OCI-LY1 (cell line): ENCODE results near the gene KATNAL2.

Experiments
- H2AFZ ChIP-seq: fragments of 200-600 bp; sonication (generic), shearing (Covaris generic); 2 replicates; pipeline ENCODE4 v1.6.0; 2014; ENCODE audit warnings: antibody characterized with exemption, mild to moderate bottlenecking, low read length
- H3F3A ChIP-seq: fragments of 200-600 bp; sonication (generic), shearing (Covaris generic); 2 replicates; pipeline ENCODE4 v1.6.0; 2014; ENCODE audit warnings: mild to moderate bottlenecking, antibody characterized with exemption, low read length, moderate library complexity; ENCODE audit not compliant: insufficient read depth
- H3K27ac ChIP-seq: fragments of 200-600 bp; sonication (generic); 2 replicates; pipeline ENCODE4 v1.5.1; 2014; ENCODE audit warnings: low read length, mixed run types, mild to moderate bottlenecking, low read depth; ENCODE audit not compliant: poor library complexity, severe bottlenecking
- H3K27me3 ChIP-seq: fragments of 200-600 bp; sonication (generic); 2 replicates; pipeline ENCODE4 v1.6.0; 2014; ENCODE audit warnings: antibody characterized with exemption, mild to moderate bottlenecking, low read length, moderate library complexity; ENCODE audit not compliant: insufficient read depth
- H3K36me3 ChIP-seq: fragments of 200-600 bp; sonication (generic); 2 replicates; pipeline ENCODE4 v1.6.1; 2014; ENCODE audit warnings: mild to moderate bottlenecking, antibody characterized with exemption, low read length, moderate library complexity, mixed read lengths; ENCODE audit not compliant: insufficient read depth
- H3K4me1 ChIP-seq: fragments of 200-600 bp; sonication (generic); 2 replicates; pipeline ENCODE4 v1.5.1; 2014; ENCODE audit warnings: mild to moderate bottlenecking, low read length, moderate library complexity; ENCODE audit not compliant: insufficient read depth, severe bottlenecking
- H3K4me2 ChIP-seq: fragments of 200-600 bp; sonication (generic), shearing (Covaris generic); 2 replicates; pipeline ENCODE4 v1.6.1; 2014; ENCODE audit warnings: low read length
- H3K4me3 ChIP-seq: fragments of 200-600 bp; sonication (generic); 2 replicates; pipeline ENCODE4 v1.5.1; 2014; ENCODE audit warnings: low read length, low read depth, mild to moderate bottlenecking, mixed read lengths; ENCODE audit not compliant: poor library complexity, severe bottlenecking
- H3K79me2 ChIP-seq: fragments of 200-600 bp; shearing (Covaris generic); 2 replicates; pipeline ENCODE4 v1.6.1; 2016; ENCODE audit warnings: mixed run types, low read length, mixed read lengths; ENCODE audit not compliant: insufficient read depth
- H3K9ac ChIP-seq: fragments of 200-600 bp; sonication (generic), shearing (Covaris generic); 2 replicates; pipeline ENCODE4 v1.6.1; 2014; ENCODE audit warnings: mild to moderate bottlenecking, low read length, mixed read lengths
- H3K9me2 ChIP-seq: fragments of 200-600 bp; sonication (generic), shearing (Covaris generic); 2 replicates; pipeline ENCODE4 v1.6.1; 2014; ENCODE audit warnings: low read depth, mild to moderate bottlenecking, low read length, mixed read lengths
- H3K9me3 ChIP-seq: fragments of 200-600 bp; shearing (Covaris generic); 2 replicates; pipeline ENCODE4 v1.6.1; 2014; ENCODE audit warnings: low read length, mixed read lengths
- H4K20me1 ChIP-seq: fragments of 200-600 bp; sonication (generic), shearing (Covaris generic); 2 replicates; pipeline ENCODE4 v1.6.0; 2016; ENCODE audit warnings: mild to moderate bottlenecking, low read length; ENCODE audit not compliant: insufficient read depth
- CTCF ChIP-seq: fragments of 200-600 bp; sonication (generic), shearing (Covaris generic); IDR thresholded peaks from 2 replicates; pipeline ENCODE4 v1.5.1; 2017; ENCODE audit warnings: mild to moderate bottlenecking, antibody characterized with exemption, low read length, moderate library complexity, mixed read lengths
- EZH2 ChIP-seq: fragments of 200-600 bp; sonication (generic), shearing (Covaris generic); IDR thresholded peaks from 2 replicates; pipeline ENCODE4 v1.8.0; 2017; ENCODE audit warnings: borderline replicate concordance, mixed run types, mild to moderate bottlenecking, antibody characterized with exemption, low read length, moderate library complexity, mixed read lengths

Gene KATNAL2

GRCh38 chr18:47063096-47063495 lies 145.7 kb downstream of the KATNAL2 start:
- H3K27ac ChIP-seq: no peak overlapping the region
- H3K9me2 ChIP-seq: no peaks in the 10 kb centered on the region
- H3K4me2 ChIP-seq: no peak overlapping the region
- H3K79me2 ChIP-seq: no peaks in the 10 kb centered on the region
- peaks cover 13% of the 10 kb centered on the region for H3K36me3 ChIP-seq
- H3K4me3 ChIP-seq: no peak overlapping the region
- H3F3A ChIP-seq: no peaks in the 10 kb centered on the region
- H2AFZ ChIP-seq: no peak overlapping the region
- no peaks in the 10 kb centered on the region for H3K4me1 ChIP-seq
- no peaks in the 10 kb centered on the region for H4K20me1 ChIP-seq
- TF ChIP-seq EZH2: no peak
- no peak for TF ChIP-seq CTCF
- H3K9ac ChIP-seq: no peak overlapping the region
- H3K9me3 ChIP-seq: no peaks in the 10 kb centered on the region
- H3K27me3 ChIP-seq: no peaks in the 10 kb centered on the region

- Histone ChIP-seq H3K9me3 (no peaks in the 10 kb centered on the region), H3K79me2 (no peaks in the 10 kb centered on the region), H3K27ac (no peak overlapping the region), H2AFZ (no peak overlapping the region), H3K9me2 (no peaks in the 10 kb centered on the region), H3K36me3 (peaks cover 3% of the 10 kb centered on the region; the same call in 1 of the 2 replicates), H3K4me3 (no peak overlapping the region), H3K4me1 (no peaks in the 10 kb centered on the region), H3F3A (no peaks in the 10 kb centered on the region), H3K27me3 (no peaks in the 10 kb centered on the region), H3K4me2 (no peak overlapping the region), H4K20me1 (no peaks in the 10 kb centered on the region), H3K9ac (no peak overlapping the region)
- TF ChIP-seq EZH2 (no peak), CTCF (no peak)
Observed at GRCh38 chr18:47067648-47068047, 150.2 kb downstream of the KATNAL2 start.

DNA sequence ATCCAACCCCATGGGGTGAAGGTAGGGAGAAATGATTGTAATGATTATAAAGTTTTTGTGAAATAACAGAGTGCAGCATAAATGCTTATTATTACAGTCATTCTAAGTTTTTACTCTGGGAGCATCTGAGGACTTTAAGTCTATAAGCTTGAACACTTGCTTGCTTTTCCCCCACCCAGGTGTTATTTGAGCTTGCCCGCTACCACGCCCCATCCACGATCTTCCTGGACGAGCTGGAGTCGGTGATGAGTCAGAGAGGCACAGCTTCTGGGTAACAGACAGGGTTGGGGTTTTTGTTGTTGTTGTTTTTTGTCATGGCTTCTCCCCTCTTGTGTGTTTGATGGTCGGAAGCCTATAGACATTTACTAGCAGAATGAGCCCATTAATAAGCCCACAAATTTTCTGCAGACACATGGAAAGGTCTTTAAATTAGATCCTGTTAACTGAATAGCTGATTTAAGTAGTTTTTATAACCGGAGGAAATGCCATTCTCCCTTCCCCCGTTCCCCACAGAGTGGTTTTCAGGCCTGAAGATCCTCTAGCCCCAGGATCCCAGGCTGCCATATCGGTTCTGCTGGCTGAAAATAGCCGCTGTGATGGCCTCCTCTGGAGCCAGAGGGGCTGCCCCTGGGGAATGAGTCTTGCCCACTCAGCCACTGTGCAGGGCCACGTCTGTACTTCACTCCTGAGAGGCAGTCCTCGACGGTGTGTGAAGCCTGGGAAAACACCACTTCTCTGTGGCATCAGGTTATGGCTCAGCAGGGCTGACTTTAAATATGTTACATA lies 157.9 kb downstream of the KATNAL2 start:
- H3K4me1 ChIP-seq: no peaks in the 10 kb centered on the region
- no peak overlapping the region for H2AFZ ChIP-seq
- no peaks in the 10 kb centered on the region for H3K27me3 ChIP-seq
- H3K9ac ChIP-seq: no peak overlapping the region
- peaks cover 6% of the 10 kb centered on the region; the same call in 1 of the 2 replicates for H3K36me3 ChIP-seq
- no peaks in the 10 kb centered on the region for H3F3A ChIP-seq
- H3K9me2 ChIP-seq: no peaks in the 10 kb centered on the region
- no peak for TF ChIP-seq CTCF
- no peak for TF ChIP-seq EZH2
- H4K20me1 ChIP-seq: no peaks in the 10 kb centered on the region
- H3K79me2 ChIP-seq: no peaks in the 10 kb centered on the region
- H3K9me3 ChIP-seq: no peaks in the 10 kb centered on the region
- H3K4me2 ChIP-seq: no peak overlapping the region
- H3K27ac ChIP-seq: no peak overlapping the region
- no peak overlapping the region for H3K4me3 ChIP-seq
